Lower leg skin (tissue), 4 donors: ENCODE measurements around the gene MLC1. TPM values are rescaled to one million over a fixed set of nuclear protein-coding genes. Genes with fewer than 3 reads are reported as not detected.

Experiments used
- DNase-seq, 2 donors: peaks; one replicate each; pipeline ENCODE4 v3.0.0-alpha.2; 2019; ENCODE audit warnings: low spot score in 2 of 2
- H3K4me3 ChIP-seq: fragments of 200-600 bp; sonication (generic); 2 replicates; pipeline ENCODE4 v1.5.1; 2017; ENCODE audit warnings: mild to moderate bottlenecking, low read depth; ENCODE audit not compliant: poor library complexity, severe bottlenecking
- POLR2A ChIP-seq, 2 donors: fragments of 450-650 bp; IDR thresholded peaks; one replicate each; pipeline ENCODE4 v1.6.1; 2016 to 2017; ENCODE audit warnings: antibody characterized with exemption in 2 of 2, mild to moderate bottlenecking in 1 of 2, moderate library complexity in 1 of 2
- WGBS, 2 donors: methylation state at CpG; one replicate each; pipeline ENCODE4 v1.1.5; 2018; 5-methylcytosine and 5-hydroxymethylcytosine counted together
- intact Hi-C: fragments of 100-400 bp; cut with DNase I; formaldehyde crosslinking; loops from one replicate; pipeline ENCODE4 v1.15.0; 2023; ENCODE audit warnings: low total_unique reads
- total RNA-seq, 4 donors: library from RNA; depleted of rRNA; stranded (reverse); fragments of >200 nt; gene quantifications; one replicate each; pipeline ENCODE4 v1.1.0, GENCODE V29; 2016
- TF ChIP-seq, protein P1 (sequence below), 3 donors: fragments of 450-650 bp; IDR thresholded peaks; one replicate each; pipeline ENCODE4 v1.5.1; 2016; ENCODE audit warnings: antibody characterized with exemption in 3 of 3, mild to moderate bottlenecking in 3 of 3, moderate library complexity in 2 of 3

Gene MLC1
- total RNA-seq, 4 donors from 2014 or later: 0.15 to 2.1 (median 1.0) TPM

DNA sequence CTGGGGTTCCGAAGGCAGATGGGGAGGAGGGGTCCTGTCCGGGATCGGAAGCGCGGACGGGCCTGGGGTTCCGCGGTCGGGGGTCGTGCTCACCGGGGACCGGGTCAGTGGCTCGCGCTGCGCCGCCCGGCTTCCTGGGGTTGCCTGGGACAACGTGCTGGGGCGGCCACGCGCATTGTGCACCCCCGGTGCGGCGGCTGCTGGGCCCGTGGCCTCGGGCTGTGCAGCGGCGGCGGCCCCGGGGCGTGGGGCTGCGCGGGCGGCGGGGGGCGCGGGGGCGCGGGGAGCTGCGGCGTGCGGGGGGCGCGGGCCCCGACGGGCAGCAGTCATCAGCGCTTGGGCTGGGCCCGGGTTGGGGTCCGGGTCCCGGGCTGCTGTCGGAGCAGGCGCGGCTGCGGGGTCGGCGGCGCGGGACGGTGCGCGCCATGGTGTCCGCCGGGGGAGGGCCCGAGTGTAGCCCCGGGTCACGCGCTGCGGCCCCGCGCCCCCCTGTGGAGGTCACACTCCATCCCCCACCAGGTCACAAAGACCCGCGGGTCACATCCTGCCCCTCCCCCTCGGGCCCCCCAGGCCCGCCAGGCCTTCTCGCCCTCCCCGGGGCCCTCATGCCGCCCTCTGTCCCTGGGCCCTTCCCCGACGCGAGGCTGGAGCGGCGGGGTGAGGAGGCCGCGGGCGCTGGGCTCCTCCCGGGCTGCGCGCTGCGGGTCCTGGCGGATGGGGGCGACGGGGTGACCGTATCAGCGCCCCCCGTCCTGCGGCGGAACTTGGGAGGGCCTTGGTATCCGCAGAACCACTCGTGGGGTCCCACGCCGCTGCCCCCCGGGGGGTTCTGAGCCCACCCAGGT is 26.9 kb downstream of the MLC1 start, which contains the start of gene TTLL8:
TSS of gene TTLL8 (minus strand) at position 238 of the 845 bp plus-strand sequence.
- intact Hi-C loops: no loop called here
- no peak for DNase-seq
- no peak within 1 kb of the TSS for H3K4me3 ChIP-seq
- TF ChIP-seq POLR2A (IDR thresholded peaks at IDR 0.05): no peak
- TF ChIP-seq, protein P1, sequence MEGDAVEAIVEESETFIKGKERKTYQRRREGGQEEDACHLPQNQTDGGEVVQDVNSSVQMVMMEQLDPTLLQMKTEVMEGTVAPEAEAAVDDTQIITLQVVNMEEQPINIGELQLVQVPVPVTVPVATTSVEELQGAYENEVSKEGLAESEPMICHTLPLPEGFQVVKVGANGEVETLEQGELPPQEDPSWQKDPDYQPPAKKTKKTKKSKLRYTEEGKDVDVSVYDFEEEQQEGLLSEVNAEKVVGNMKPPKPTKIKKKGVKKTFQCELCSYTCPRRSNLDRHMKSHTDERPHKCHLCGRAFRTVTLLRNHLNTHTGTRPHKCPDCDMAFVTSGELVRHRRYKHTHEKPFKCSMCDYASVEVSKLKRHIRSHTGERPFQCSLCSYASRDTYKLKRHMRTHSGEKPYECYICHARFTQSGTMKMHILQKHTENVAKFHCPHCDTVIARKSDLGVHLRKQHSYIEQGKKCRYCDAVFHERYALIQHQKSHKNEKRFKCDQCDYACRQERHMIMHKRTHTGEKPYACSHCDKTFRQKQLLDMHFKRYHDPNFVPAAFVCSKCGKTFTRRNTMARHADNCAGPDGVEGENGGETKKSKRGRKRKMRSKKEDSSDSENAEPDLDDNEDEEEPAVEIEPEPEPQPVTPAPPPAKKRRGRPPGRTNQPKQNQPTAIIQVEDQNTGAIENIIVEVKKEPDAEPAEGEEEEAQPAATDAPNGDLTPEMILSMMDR (IDR thresholded peaks at IDR 0.05): no peak
- 13 to 20% methylated on average over 20 to 82 of the region's 102 CpGs for WGBS, 2 donors

DNA sequence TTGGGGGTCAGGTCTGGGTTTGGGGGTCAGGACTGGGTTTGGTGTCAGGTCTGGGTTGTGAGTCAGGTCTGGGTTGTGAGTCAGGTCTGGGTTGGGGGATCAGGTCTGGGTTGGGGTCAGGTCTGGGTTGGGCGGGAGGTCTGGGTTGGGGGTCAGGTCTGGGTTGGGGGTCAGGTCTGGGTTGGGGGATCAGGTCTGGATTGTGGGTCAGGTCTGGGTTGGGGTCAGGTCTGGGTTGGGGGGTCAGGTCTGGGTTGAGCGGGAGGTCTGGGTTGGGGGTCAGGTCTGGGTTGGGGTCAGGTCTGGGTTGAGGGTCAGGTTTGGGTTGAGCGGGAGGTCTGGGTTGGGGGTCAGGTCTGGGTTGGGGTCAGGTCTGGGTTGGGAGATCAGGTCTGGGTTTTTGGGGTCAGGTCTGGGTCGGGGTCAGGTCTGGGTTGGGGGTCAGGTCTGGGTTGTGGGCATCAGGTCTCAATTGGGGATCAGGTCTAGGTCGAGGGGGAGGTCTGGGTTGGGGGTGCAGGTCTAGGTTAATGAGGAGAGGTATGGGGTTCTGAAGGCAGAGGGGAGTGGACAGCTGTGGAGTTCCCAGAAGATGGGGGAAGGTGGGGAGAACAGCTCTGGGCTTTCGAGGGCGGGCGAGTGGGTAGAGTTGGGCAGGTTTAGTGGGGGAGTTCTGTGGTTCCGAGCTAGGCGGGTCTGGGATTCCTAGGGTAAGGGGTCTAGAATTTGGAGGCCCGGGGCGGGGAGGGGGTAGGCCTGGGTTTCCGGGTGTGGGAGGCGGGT is 27.8 kb downstream of the MLC1 start:
- H3K4me3 ChIP-seq: no peak overlapping the region
- DNase-seq: no peak
- 79 to 83% methylated on average over 11 to 14 of the region's 14 CpGs for WGBS, 2 donors
- intact Hi-C loops: no loop called here
- TF ChIP-seq, protein P1 (IDR thresholded peaks at IDR 0.05): no peak
- TF ChIP-seq POLR2A (IDR thresholded peaks at IDR 0.05): no peak

DNA sequence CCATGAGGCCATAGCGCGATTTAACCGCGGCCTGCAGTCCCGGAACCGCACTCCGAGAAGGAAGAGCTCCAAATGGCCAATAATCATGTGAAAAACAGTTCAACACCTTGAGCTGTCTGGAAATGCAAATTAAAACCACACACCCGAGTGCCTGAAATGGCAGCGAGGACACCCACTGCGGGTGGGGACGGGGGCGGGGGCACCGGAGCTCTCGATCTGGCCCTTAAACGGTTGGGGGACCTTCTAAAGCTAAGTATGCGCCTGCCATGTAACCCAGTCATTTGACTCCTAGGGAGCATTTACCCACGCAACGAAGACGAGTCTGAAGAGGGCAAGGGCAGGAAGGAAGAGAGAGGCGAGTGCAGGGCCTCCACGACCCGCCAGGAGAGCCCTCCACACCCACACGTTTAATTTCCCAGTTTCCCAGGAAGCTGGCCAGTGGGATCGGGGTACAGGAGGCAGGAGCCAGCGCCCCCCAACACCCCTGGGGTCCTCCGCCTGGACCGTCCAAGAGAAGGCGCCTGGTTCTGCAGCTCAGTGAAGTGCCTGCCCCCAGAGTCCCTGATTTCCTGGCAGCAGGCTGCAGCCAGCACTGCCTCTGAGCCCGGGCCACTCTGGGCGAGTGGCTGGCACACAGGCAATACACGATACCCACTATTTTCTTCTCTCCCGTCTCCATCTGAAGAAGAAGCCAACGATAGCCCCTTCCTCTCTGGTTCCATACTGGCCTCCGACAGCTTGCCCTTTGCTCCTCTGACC is 28.8 kb downstream of the MLC1 start:
- no peak overlapping the region for H3K4me3 ChIP-seq
- no peak for DNase-seq
- no peak for TF ChIP-seq POLR2A (IDR thresholded peaks at IDR 0.05)
- TF ChIP-seq, protein P1 (IDR thresholded peaks at IDR 0.05): no peak
- intact Hi-C loops: no loop called here
- WGBS, 2 donors: 75 to 76% methylated on average over 34 of the region's 34 CpGs

DNA sequence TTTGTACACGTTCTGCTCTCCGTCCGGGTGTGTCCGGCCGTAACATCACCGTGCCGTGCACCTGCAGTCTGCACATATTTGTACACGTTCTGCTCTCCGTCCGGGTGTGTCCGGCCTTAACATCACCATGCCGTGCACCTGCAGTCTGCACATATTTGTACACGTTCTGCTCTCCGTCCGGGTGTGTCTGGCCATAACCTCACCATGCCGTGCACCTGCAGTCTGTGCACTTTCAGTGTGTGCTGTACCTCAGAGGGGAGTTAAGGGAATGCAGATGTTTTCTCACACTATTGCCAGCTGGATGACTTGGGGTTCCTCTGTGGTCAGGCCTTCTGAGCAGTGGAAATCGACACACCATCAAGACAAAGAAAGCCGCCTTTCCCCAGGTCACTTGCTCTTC is 31.4 kb downstream of the MLC1 start:
- WGBS, 2 donors: 84 to 93% methylated on average over 18 of the region's 18 CpGs
- no peak for DNase-seq
- no peak overlapping the region for H3K4me3 ChIP-seq
- TF ChIP-seq POLR2A (IDR thresholded peaks at IDR 0.05): no peak
- TF ChIP-seq, protein P1 (IDR thresholded peaks at IDR 0.05): no peak
- intact Hi-C loops: no loop called here

DNA sequence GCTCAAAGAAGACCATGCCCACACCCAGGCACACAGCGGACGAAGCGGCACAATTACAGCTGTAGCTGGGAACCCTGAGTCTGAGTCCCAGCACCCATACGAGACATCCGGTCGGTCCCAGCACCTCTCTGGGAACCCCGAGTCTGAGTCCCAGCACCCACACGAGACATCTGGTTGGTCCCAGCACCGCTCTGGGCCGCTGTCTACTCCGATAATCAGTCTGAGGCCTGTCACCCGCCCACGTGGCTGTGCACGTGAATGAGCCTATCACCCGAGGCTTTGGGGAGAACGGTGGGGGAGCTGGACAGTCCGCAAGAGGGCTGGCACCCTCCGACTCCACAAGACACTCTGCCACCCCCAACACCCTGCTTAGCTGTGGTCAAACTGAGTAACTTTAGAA is 33.3 kb downstream of the MLC1 start:
- WGBS, 2 donors: 90 to 91% methylated on average over 18 of the region's 18 CpGs
- TF ChIP-seq, protein P1 (IDR thresholded peaks at IDR 0.05): no peak
- TF ChIP-seq POLR2A (IDR thresholded peaks at IDR 0.05): no peak
- intact Hi-C loops: no loop called here
- no peak overlapping the region for H3K4me3 ChIP-seq
- no peak for DNase-seq
